CD4-positive, alpha-beta T cell treated with Interleukin-1 beta for 1 hour (primary cell): ENCODE results near the gene LRRC23.

Experiments used
- DNase-seq, 2 donors: peaks; one replicate each; pipeline ENCODE4 v3.0.0-alpha.2; 2020 to 2022

LRRC23 gene

GRCh38 chr12:6959058-6959804 is 54.6 kb downstream of the LRRC23 start:
- peak; percentile 85 to 88 for DNase-seq

- DNase-seq: no peak
These were observed 55.4 kb downstream of the LRRC23 start for GRCh38 chr12:6959805-6960592.

GRCh38 chr12:6960593-6961277 is 56.1 kb downstream of the LRRC23 start:
- peak; percentile 51 to 57 for DNase-seq

- DNase-seq: peak; percentile 92 to 93
These were observed 56.7 kb downstream of the LRRC23 start for GRCh38 chr12:6961278-6961694.

- DNase-seq: peak in 1 of 2 donors; percentile 57
These were observed 57.2 kb downstream of the LRRC23 start for GRCh38 chr12:6961695-6962284.

- no peak for DNase-seq
These were observed 57.8 kb downstream of the LRRC23 start for GRCh38 chr12:6962285-6963015.

- no peak for DNase-seq
These were observed 58.6 kb downstream of the LRRC23 start for GRCh38 chr12:6963016-6963731.
